Activated CD4-positive, alpha-beta memory T cell treated with anti-CD3 and anti-CD28 coated beads for 36 hours (primary cell): ENCODE data around the gene OCA2. TPM values are rescaled to one million over a fixed set of nuclear protein-coding genes. Genes with fewer than 3 reads are reported as not detected.

Experiments used
- CTCF ChIA-PET: fragments of 350-600 bp; sonication (Branson Sonifier 250); formaldehyde crosslinking; loops from one replicate; lab custom pipeline; 2021; ENCODE audit warnings: antibody characterized with exemption, inconsistent platforms; lab: Charles Lee
- POLR2A ChIA-PET: fragments of 350-600 bp; sonication (Branson Sonifier 250); formaldehyde crosslinking; loops from one replicate; lab custom pipeline; 2021; ENCODE audit warnings: antibody characterized with exemption; lab: Charles Lee
- DNase-seq: peaks from one replicate; pipeline ENCODE4 v3.0.0-alpha.2; 2020
- H3K27ac Mint-ChIP-seq: one replicate; pipeline ENCODE4 v1.8.0; 2021; ENCODE audit warnings: mixed read lengths
- H3K27me3 Mint-ChIP-seq: one replicate; pipeline ENCODE4 v1.8.0; 2021; ENCODE audit warnings: mixed read lengths
- H3K36me3 Mint-ChIP-seq: one replicate; pipeline ENCODE4 v1.8.0; 2021; ENCODE audit warnings: mixed read lengths
- H3K4me1 Mint-ChIP-seq: one replicate; pipeline ENCODE4 v1.8.0; 2021; ENCODE audit warnings: low read depth, mixed read lengths
- H3K4me3 Mint-ChIP-seq: one replicate; pipeline ENCODE4 v1.8.0; 2021; ENCODE audit warnings: mild to moderate bottlenecking, mixed read lengths
- H3K9me3 Mint-ChIP-seq: one replicate; pipeline ENCODE4 v1.8.0; 2021; ENCODE audit warnings: mixed read lengths
- intact Hi-C: fragments of 100-400 bp; cut with micrococcal nuclease; formaldehyde crosslinking; loops from one replicate; pipeline ENCODE4 v1.15.1; 2023
- total RNA-seq, 2 experiments: library from RNA; stranded (reverse); gene quantifications; one replicate each; pipeline ENCODE4 v1.2.3, GENCODE V29; 2021

The OCA2 gene
- total RNA-seq, 2 experiments from 2014 or later, result not detected

GRCh38 chr15:28084547-28084946 lies 14.6 kb downstream of the OCA2 start:
- ChIA-PET POLR2A (no interaction called here), CTCF (interaction anchor here (1.1 to 1.2 kb wide), 2 partner anchors 9 to 23 kb away, joined by 3 to 4 read pairs; no protein-coding TSS in a partner anchor)
- peaks cover 9% of the 10 kb centered on the region for H3K9me3 Mint-ChIP-seq
- H3K4me1 Mint-ChIP-seq, result no peaks in the 10 kb centered on the region
- no peak overlapping the region for H3K4me3 Mint-ChIP-seq
- intact Hi-C loops, result no loop called here
- DNase-seq, result no peak
- H3K27ac Mint-ChIP-seq, result no peak overlapping the region
- H3K36me3 Mint-ChIP-seq, result no peaks in the 10 kb centered on the region
- H3K27me3 Mint-ChIP-seq, result peaks cover 31% of the 10 kb centered on the region

DNA sequence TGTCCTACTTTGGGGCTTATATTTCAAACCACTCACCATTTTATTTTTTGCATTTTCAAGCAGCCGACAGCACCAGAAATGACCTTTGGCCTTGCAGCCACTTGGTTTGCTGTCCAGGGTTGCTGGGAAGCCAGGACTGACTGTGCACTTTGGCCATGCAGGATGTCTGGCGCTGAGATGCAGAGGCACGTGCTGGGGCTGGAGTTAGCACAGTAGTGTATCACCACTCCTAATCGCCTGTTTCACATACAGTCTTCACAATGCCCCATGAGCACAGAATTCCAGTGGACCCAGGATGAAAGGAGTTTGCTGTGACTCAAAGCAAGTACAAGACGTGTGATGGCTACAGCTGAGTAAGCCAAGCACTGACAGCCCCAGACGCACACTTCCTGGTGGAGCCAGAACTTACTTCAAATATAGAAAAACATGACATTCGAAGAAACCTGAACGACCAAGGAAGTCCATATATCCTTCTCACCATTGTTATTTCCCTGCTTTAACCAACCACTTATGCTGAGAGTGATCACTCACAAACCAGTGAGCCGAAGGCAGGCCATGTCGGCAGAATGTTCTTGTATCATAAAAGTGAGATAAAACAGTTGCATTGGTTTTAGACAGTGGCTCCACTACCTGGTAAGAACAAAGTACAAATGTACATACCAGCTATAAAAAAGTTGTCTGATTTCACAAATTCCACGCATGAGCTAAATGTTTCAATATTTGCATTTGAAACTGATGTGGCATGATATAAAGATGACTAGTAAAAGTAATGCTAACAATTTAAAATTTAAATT lies 16.0 kb downstream of the OCA2 start:
- ChIA-PET CTCF (no interaction called here), POLR2A (no interaction called here)
- H3K4me3 Mint-ChIP-seq, result no peak overlapping the region
- H3K27ac Mint-ChIP-seq, result no peak overlapping the region
- no peaks in the 10 kb centered on the region for H3K36me3 Mint-ChIP-seq
- no peaks in the 10 kb centered on the region for H3K4me1 Mint-ChIP-seq
- H3K9me3 Mint-ChIP-seq, result peaks cover under 1% of the 10 kb centered on the region
- intact Hi-C loops, result no loop called here
- peaks cover 20% of the 10 kb centered on the region for H3K27me3 Mint-ChIP-seq
- no peak for DNase-seq

DNA sequence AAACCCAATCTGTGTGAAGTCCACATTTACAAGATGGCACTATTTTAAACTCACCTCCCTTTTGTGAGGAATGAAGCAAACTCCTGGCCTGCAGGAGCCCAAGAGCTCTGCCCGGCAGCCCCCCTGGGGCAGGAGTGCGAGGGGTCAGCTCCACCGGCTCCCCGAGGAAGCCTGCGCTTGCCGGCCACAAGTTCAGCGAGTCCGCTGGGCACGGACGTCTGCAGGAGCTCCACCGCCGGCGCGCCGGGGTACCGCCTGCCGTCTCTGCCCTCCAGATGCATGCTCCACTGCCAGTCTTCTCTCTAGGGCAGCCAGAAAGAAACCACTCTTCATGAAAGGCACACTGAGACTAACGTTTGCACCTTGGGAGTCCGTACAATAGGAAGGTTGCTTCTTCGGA lies 17.5 kb downstream of the OCA2 start:
- peaks cover 15% of the 10 kb centered on the region for H3K27me3 Mint-ChIP-seq
- H3K4me3 Mint-ChIP-seq, result no peak overlapping the region
- ChIA-PET POLR2A (no interaction called here), CTCF (no interaction called here)
- no peaks in the 10 kb centered on the region for H3K4me1 Mint-ChIP-seq
- intact Hi-C loops, result no loop called here
- no peak for DNase-seq
- H3K36me3 Mint-ChIP-seq, result no peaks in the 10 kb centered on the region
- H3K9me3 Mint-ChIP-seq, result no peaks in the 10 kb centered on the region
- H3K27ac Mint-ChIP-seq, result no peak overlapping the region

DNA sequence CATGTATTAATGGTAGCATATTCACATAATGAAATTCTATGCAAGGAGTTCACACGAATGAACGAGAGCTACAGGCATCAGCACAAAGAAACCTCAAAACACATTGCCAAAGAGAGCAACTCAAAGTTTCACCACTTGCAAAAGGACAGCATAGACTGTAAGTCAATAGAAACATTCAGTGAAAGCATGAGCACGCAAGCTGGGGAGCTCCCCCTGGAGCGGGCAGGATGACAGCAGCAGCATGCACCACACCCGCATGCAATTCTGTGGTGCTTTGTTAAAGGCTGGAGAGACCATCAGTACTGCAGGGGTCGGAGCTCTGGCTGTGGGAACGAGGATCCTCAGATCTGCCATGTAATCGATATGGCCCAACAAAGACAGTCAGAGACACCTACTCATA lies 18.7 kb downstream of the OCA2 start:
- intact Hi-C loops, result no loop called here
- Mint-ChIP-seq H3K27ac (no peak overlapping the region), H3K36me3 (no peaks in the 10 kb centered on the region), H3K27me3 (peaks cover 11% of the 10 kb centered on the region), H3K9me3 (no peaks in the 10 kb centered on the region), H3K4me1 (no peaks in the 10 kb centered on the region), H3K4me3 (no peak overlapping the region)
- DNase-seq, result no peak
- POLR2A ChIA-PET, result no interaction called here
- CTCF ChIA-PET, result no interaction called here

DNA sequence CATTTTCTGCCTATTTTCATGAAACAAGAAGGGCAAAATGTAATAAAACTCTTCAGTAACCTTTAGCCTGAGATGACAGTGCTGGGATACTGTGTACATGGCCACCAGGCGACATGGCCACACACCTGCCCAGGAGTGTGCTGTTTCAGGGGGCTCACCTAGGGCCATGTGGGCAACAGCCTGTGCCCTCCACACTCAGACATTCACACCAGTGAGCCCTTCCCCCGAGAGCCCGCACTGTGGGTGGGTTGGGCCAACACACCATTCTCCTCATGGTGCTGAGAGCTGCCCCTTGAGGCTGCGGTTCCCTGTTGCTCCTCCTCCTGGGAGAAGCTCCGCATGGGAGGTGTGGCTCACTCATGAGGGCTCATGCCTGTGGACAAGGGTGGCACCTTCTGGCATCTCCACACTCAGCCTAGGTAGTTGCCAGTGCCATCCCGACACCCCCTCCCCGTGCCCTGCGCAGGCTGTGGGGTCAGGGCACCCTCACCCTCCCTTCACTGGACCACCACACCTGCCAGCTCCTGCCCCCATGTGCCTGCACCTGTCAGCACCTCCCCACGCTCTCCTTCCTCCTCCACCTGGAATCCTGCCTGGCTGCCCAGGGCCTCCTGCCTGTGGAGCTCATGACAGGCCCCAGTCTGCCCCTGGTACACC lies 19.7 kb downstream of the OCA2 start:
- peaks cover 7% of the 10 kb centered on the region for H3K27me3 Mint-ChIP-seq
- ChIA-PET POLR2A (no interaction called here), CTCF (no interaction called here)
- intact Hi-C loops, result no loop called here
- H3K4me3 Mint-ChIP-seq, result no peak overlapping the region
- H3K27ac Mint-ChIP-seq, result no peak overlapping the region
- no peaks in the 10 kb centered on the region for H3K9me3 Mint-ChIP-seq
- H3K4me1 Mint-ChIP-seq, result no peaks in the 10 kb centered on the region
- no peaks in the 10 kb centered on the region for H3K36me3 Mint-ChIP-seq
- DNase-seq, result no peak

DNA sequence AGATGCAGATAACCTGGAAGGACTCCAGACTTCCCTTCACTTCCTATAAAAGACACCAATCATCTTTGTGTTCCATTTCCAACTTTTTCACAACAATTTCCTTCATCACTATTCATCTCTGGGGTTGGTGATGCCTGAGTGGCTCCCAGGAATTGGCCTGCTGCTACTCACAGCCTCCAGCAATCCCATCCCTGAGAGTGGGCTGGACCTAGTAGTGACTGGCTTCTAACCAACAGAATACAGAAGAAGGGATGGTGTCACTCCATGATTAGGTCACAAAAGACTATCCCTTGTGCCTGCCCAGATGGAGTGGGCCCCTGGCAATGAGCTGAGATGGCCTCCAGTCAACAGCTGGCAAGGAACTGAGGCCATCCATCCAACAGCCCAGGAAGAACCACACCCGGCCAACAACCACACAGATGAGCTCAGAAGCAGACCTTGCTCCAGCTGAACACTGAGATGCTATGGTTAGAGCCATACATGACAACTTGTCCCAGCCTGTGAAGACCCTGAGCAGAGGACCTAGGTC lies 20.9 kb downstream of the OCA2 start:
- Mint-ChIP-seq H3K9me3 (no peaks in the 10 kb centered on the region), H3K27ac (no peak overlapping the region), H3K36me3 (no peaks in the 10 kb centered on the region), H3K4me1 (no peaks in the 10 kb centered on the region), H3K27me3 (peaks cover 4% of the 10 kb centered on the region), H3K4me3 (no peak overlapping the region)
- intact Hi-C loops, result no loop called here
- POLR2A ChIA-PET, result no interaction called here
- DNase-seq, result no peak
- CTCF ChIA-PET, result no interaction called here

DNA sequence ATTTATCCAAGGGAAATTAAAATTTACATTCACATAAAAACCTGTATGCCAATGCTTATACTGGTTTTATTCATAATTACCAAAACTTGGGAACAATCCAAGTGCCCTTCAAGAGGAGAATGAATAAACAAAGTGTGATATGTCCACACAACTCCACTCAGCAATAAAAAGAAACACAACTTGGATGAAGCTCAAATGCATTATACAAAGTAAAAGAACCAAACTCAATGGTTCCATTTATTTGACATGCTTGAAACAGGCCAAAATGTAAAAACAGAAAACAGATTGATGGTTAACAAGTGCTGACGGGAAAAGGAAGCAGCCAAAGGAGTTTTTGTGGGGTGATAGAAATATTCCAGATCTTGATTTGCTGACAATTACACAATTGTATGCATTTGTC lies 23.5 kb downstream of the OCA2 start:
- intact Hi-C loops, result no loop called here
- Mint-ChIP-seq H3K27ac (no peak overlapping the region), H3K36me3 (no peaks in the 10 kb centered on the region), H3K4me1 (no peaks in the 10 kb centered on the region), H3K27me3 (peaks cover 4% of the 10 kb centered on the region), H3K4me3 (no peak overlapping the region), H3K9me3 (no peaks in the 10 kb centered on the region)
- ChIA-PET CTCF (no interaction called here), POLR2A (no interaction called here)
- no peak for DNase-seq

GRCh38 chr15:28068930-28069329 lies 30.2 kb downstream of the OCA2 start:
- H3K27ac Mint-ChIP-seq, result no peak overlapping the region
- POLR2A ChIA-PET, result no interaction called here
- CTCF ChIA-PET, result no interaction called here
- peaks cover 5% of the 10 kb centered on the region for H3K9me3 Mint-ChIP-seq
- H3K36me3 Mint-ChIP-seq, result no peaks in the 10 kb centered on the region
- DNase-seq, result no peak
- intact Hi-C loops, result no loop called here
- peaks cover 22% of the 10 kb centered on the region for H3K27me3 Mint-ChIP-seq
- no peaks in the 10 kb centered on the region for H3K4me1 Mint-ChIP-seq
- H3K4me3 Mint-ChIP-seq, result no peak overlapping the region

- CTCF ChIA-PET, result no interaction called here
- intact Hi-C loops, result no loop called here
- Mint-ChIP-seq H3K9me3 (peaks cover 10% of the 10 kb centered on the region), H3K27me3 (peaks cover 22% of the 10 kb centered on the region), H3K36me3 (no peaks in the 10 kb centered on the region), H3K4me3 (no peak overlapping the region), H3K27ac (no peak overlapping the region), H3K4me1 (no peaks in the 10 kb centered on the region)
- POLR2A ChIA-PET, result no interaction called here
- DNase-seq, result no peak
Measured at GRCh38 chr15:28066231-28066630, 32.9 kb downstream of the OCA2 start.

GRCh38 chr15:28060005-28060404 lies 39.1 kb downstream of the OCA2 start:
- CTCF ChIA-PET, result interaction anchor here (1.2 kb wide), 1 partner anchor 957 kb away, joined by 3 read pairs; no protein-coding TSS in a partner anchor
- DNase-seq, result no peak

GRCh38 chr15:28058082-28058481 lies 41.0 kb downstream of the OCA2 start:
- no peak overlapping the region for H3K4me3 Mint-ChIP-seq
- H3K36me3 Mint-ChIP-seq, result no peaks in the 10 kb centered on the region
- ChIA-PET POLR2A (no interaction called here), CTCF (no interaction called here)
- no peaks in the 10 kb centered on the region for H3K27me3 Mint-ChIP-seq
- no peak for DNase-seq
- intact Hi-C loops, result no loop called here
- peaks cover 14% of the 10 kb centered on the region for H3K9me3 Mint-ChIP-seq
- no peaks in the 10 kb centered on the region for H3K4me1 Mint-ChIP-seq
- no peak overlapping the region for H3K27ac Mint-ChIP-seq

More at GRCh38 chr15:28060005-28060404, 39.1 kb downstream of the OCA2 start:
- POLR2A ChIA-PET, result no interaction called here
- H3K4me3 Mint-ChIP-seq, result no peak overlapping the region
- intact Hi-C loops, result no loop called here
- H3K4me1 Mint-ChIP-seq, result no peaks in the 10 kb centered on the region
- no peaks in the 10 kb centered on the region for H3K36me3 Mint-ChIP-seq
- peaks cover 20% of the 10 kb centered on the region for H3K9me3 Mint-ChIP-seq
- no peak overlapping the region for H3K27ac Mint-ChIP-seq
- no peaks in the 10 kb centered on the region for H3K27me3 Mint-ChIP-seq

- H3K27ac Mint-ChIP-seq, result no peak overlapping the region
- DNase-seq, result no peak
- ChIA-PET CTCF (interaction anchor here (1.2 kb wide), 1 partner anchor 74 kb away, joined by 3 read pairs; no protein-coding TSS in a partner anchor), POLR2A (no interaction called here)
- intact Hi-C loops, result no loop called here
- no peaks in the 10 kb centered on the region for H3K27me3 Mint-ChIP-seq
- no peaks in the 10 kb centered on the region for H3K36me3 Mint-ChIP-seq
- H3K4me1 Mint-ChIP-seq, result no peaks in the 10 kb centered on the region
- H3K4me3 Mint-ChIP-seq, result no peak overlapping the region
- H3K9me3 Mint-ChIP-seq, result no peaks in the 10 kb centered on the region
Measured at GRCh38 chr15:28051955-28052633, 47.0 kb downstream of the OCA2 start.
